ENCODE results near the gene ASIP. TPM values are rescaled to one million over a fixed set of nuclear protein-coding genes. Genes with fewer than 3 reads are reported as not detected.

ASIP gene
- total and polyA plus RNA-seq, 2 of the 13 experiments (the other 11 are each of a cell fraction or from before 2014, with no cell fraction given), result not detected

- no peak for FAIRE-seq
- peaks cover 5% of the 10 kb centered on the region for H3K4me1 ChIP-seq (ENCODE audit: insufficient read depth, low read length)
- intact Hi-C loops (cut with micrococcal nuclease; ENCODE audit: unreplicated experiment) (no loop called here), in situ Hi-C loops (cut with HindIII; ENCODE audit: extremely low pct_ligation_motif_present, low pct_unique_long_range_greater_than_20kb) (no loop called here)
- CTCF ChIA-PET (ENCODE audit: low intra/inter-chr PET ratio, low total read pairs), result no interaction called here
- H3K4me3 ChIP-seq (replicated peaks in 1 of 3; ENCODE audit: insufficient read depth in 1 of 3, low read depth in 2 of 3, low read length in 3 of 3), result no peak overlapping the region
- H2AFZ ChIP-seq (ENCODE audit: low read length), result no peak overlapping the region
- no peak for DNase-seq (ENCODE audit: low spot score)
- H3K27me3 ChIP-seq (ENCODE audit: control insufficient read depth in 1 of 2, insufficient read depth in 2 of 2, low read length in 2 of 2), result peaks cover 0 to 13% of the 10 kb centered on the region in 2 experiments; a peak in 3 of 5 replicates
- no peak overlapping the region for H3K4me2 ChIP-seq (ENCODE audit: low read depth, low read length)
- 47% methylated on average over 4 of the region's 4 CpGs for WGBS (ENCODE audit: low lambda C conversion rate)
- H4K20me1 ChIP-seq (ENCODE audit: insufficient read depth, low read length), result no peaks in the 10 kb centered on the region
- no peaks in the 10 kb centered on the region for H3K79me2 ChIP-seq (ENCODE audit: insufficient read depth, low read length)
- no peaks in the 10 kb centered on the region for H3K9me3 ChIP-seq (ENCODE audit: low read length)
- H3K9ac ChIP-seq (ENCODE audit: insufficient read depth, low read depth, low read length), result no peak overlapping the region
- ATAC-seq, result no peak
- no peaks in the 10 kb centered on the region for H3K36me3 ChIP-seq (replicated peaks in 1 of 2; ENCODE audit: control insufficient read depth in 1 of 2, insufficient read depth in 2 of 2, low read length in 2 of 2)
- no peak overlapping the region for H3K27ac ChIP-seq (ENCODE audit: extremely low read length, insufficient read depth, low read length)
- BruUV-seq (replicated peaks), result no TSS peak
- POLR2A ChIA-PET, result no interaction called here
- TF ChIP-seq ZKSCAN8 (CRISPR knock-in tag; IDR thresholded peaks at IDR 0.05; ENCODE audit: borderline replicate concordance), result no peak
- no peak for TF ChIP-seq ZNF562 (CRISPR knock-in tag; IDR thresholded peaks at IDR 0.05; ENCODE audit: borderline replicate concordance)
- TF ChIP-seq SALL2 (CRISPR knock-in tag; IDR thresholded peaks at IDR 0.05), result no peak
- TF ChIP-seq ZNF570 (CRISPR knock-in tag; IDR thresholded peaks at IDR 0.05; ENCODE audit: borderline replicate concordance), result no peak
- no peak for TF ChIP-seq MXD3 (CRISPR knock-in tag; IDR thresholded peaks at IDR 0.05)
- TF ChIP-seq TEF (CRISPR knock-in tag; IDR thresholded peaks at IDR 0.05), result no peak
- TF ChIP-seq MXI1 (IDR thresholded peaks at IDR 0.05; ENCODE audit: borderline replicate concordance, low read depth, low read length), result no peak
- no peak for TF ChIP-seq RNF2 (conservative IDR thresholded peaks at IDR 0.05; ENCODE audit: low read depth)
- no peak for TF ChIP-seq ZNF18 (CRISPR knock-in tag; IDR thresholded peaks at IDR 0.05; ENCODE audit: insufficient replicate concordance)
- no peak for TF ChIP-seq TRAFD1 (CRISPR knock-in tag; IDR thresholded peaks at IDR 0.05; ENCODE audit: borderline replicate concordance)
- TF ChIP-seq DNMT1 (CRISPR knock-in tag; IDR thresholded peaks at IDR 0.05), result no peak
- no peak for TF ChIP-seq PATZ1 (CRISPR knock-in tag; IDR thresholded peaks at IDR 0.05)
- no peak for TF ChIP-seq ZNF609 (CRISPR knock-in tag; IDR thresholded peaks at IDR 0.05; ENCODE audit: borderline replicate concordance)
Measured at GRCh38 chr20:34201531-34201930, 39.7 kb upstream of the ASIP start.

Measured in HepG2 (cell line).